ENCODE results near the gene RNF168. TPM values are rescaled to one million over a fixed set of nuclear protein-coding genes. Genes with fewer than 3 reads are reported as not detected.
"Not testable (repeated sequence)": the region's sequence is repeated elsewhere in the genome, so short reads cannot be mapped to it uniquely, and the experiment has no call there.

The RNF168 gene, protein sequence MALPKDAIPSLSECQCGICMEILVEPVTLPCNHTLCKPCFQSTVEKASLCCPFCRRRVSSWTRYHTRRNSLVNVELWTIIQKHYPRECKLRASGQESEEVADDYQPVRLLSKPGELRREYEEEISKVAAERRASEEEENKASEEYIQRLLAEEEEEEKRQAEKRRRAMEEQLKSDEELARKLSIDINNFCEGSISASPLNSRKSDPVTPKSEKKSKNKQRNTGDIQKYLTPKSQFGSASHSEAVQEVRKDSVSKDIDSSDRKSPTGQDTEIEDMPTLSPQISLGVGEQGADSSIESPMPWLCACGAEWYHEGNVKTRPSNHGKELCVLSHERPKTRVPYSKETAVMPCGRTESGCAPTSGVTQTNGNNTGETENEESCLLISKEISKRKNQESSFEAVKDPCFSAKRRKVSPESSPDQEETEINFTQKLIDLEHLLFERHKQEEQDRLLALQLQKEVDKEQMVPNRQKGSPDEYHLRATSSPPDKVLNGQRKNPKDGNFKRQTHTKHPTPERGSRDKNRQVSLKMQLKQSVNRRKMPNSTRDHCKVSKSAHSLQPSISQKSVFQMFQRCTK
- total RNA-seq = 10 to 100 TPM in 3 of 5 donors, 1 to 10 TPM in 2; 6.1 to 27.8 (median 13.4) TPM
- polyA plus RNA-seq = 1 to 10 TPM; 4.4 to 6.0 (median 5.2) TPM
- long read RNA-seq, donor 1, full-length matches to known transcripts = 1 of 1 reads
- long read RNA-seq, donor 1, partial matches to known transcripts = 0 of 1 reads
- long read RNA-seq, donor 1, other reads (novel, unspliced or antisense) = 0 of 1 reads
- long read RNA-seq, donor 2, full-length matches to known transcripts = 7 of 7 reads
- long read RNA-seq, donor 2, partial matches to known transcripts = 0 of 7 reads
- long read RNA-seq, donor 2, other reads (novel, unspliced or antisense) = 0 of 7 reads
- long read RNA-seq, donor 3, full-length matches to known transcripts = 2 of 2 reads
- long read RNA-seq, donor 3, partial matches to known transcripts = 0 of 2 reads
- long read RNA-seq, donor 3, other reads (novel, unspliced or antisense) = 0 of 2 reads
- long read RNA-seq, donor 4 = 0 reads
- long read RNA-seq, donor 5, full-length matches to known transcripts = 2 of 2 reads
- long read RNA-seq, donor 5, partial matches to known transcripts = 0 of 2 reads
- long read RNA-seq, donor 5, other reads (novel, unspliced or antisense) = 0 of 2 reads
- long read RNA-seq, donor 6 = 0 reads
- long read RNA-seq, donor 7, full-length matches to known transcripts = 1 of 1 reads
- long read RNA-seq, donor 7, partial matches to known transcripts = 0 of 1 reads
- long read RNA-seq, donor 7, other reads (novel, unspliced or antisense) = 0 of 1 reads
- long read RNA-seq, donor 8, full-length matches to known transcripts = 4 of 4 reads
- long read RNA-seq, donor 8, partial matches to known transcripts = 0 of 4 reads
- long read RNA-seq, donor 8, other reads (novel, unspliced or antisense) = 0 of 4 reads
- long read RNA-seq, donor 9, partial matches to known transcripts = 0 of 1 reads
- long read RNA-seq, donor 9, other reads (novel, unspliced or antisense) = 0 of 1 reads
- long read RNA-seq, donor 10, full-length matches to known transcripts = 2 of 2 reads
- long read RNA-seq, donor 10, partial matches to known transcripts = 0 of 2 reads
- long read RNA-seq, donor 10, other reads (novel, unspliced or antisense) = 0 of 2 reads

DNA sequence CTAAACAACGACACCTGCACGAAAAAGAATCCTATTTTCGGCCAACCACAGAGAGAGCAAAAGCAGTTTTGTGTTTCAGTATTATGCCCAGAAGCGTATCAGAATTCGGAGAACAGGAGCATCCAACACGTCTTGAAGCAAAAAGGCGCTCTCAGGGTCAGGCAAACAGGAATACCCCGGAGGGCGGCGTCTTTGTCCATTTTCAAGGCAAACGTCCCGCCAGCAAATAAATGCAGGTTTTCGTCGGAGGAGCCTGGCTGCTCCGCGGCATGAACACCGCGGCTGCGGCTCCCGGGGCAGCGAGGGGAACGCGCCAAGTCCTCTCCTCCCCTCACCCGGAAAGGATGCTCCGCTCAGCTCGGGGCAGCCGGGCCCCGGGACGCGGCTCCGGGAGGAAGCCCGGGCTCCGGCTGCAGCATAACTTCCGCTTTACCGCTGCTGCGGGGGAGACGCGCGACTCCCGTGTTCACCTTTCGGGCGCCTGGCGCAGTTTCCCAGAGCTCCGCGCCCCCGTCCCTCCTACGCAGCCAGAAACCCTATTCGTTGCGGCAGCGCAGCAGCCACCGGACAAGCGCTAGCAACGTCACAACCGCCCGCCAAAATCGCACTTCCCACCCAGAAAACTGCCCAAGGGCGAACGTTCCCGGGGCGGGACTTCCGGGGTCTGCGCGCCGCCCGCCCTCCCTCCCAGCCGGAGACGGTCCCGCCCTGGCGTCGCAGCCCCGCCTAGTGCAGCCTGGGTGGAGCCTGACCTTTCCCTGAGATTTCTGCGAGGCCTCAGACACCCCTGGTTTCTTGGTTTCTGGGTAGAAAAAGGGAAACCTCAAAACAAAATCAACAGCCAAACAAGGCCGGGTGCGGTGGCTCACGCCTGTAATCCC is at the start of gene RNF168:
RNF168 (minus strand) TSS at position 573 of the 881 bp plus-strand sequence. CDS start 595 bp downstream, outside the sequence.
- H3K4me3 ChIP-seq = peak within 1 kb of the TSS; percentile 62 to 89 (median 78)
- 0 to 1% (median 0%) methylated on average over 24 to 75 of the region's 75 CpGs for WGBS, 5 donors
- peak within 1 kb of the TSS; percentile 95 to 99 (median 96) for H3K27ac ChIP-seq
- H3K27me3 ChIP-seq = no peaks in the 10 kb centered on the region
- TF ChIP-seq EP300 (IDR thresholded peaks at IDR 0.05) = no peak
- peak in 2 of 4 donors; percentile 75 to 81 for TF ChIP-seq POLR2A (IDR thresholded peaks at IDR 0.05)
- TF ChIP-seq, protein P1, sequence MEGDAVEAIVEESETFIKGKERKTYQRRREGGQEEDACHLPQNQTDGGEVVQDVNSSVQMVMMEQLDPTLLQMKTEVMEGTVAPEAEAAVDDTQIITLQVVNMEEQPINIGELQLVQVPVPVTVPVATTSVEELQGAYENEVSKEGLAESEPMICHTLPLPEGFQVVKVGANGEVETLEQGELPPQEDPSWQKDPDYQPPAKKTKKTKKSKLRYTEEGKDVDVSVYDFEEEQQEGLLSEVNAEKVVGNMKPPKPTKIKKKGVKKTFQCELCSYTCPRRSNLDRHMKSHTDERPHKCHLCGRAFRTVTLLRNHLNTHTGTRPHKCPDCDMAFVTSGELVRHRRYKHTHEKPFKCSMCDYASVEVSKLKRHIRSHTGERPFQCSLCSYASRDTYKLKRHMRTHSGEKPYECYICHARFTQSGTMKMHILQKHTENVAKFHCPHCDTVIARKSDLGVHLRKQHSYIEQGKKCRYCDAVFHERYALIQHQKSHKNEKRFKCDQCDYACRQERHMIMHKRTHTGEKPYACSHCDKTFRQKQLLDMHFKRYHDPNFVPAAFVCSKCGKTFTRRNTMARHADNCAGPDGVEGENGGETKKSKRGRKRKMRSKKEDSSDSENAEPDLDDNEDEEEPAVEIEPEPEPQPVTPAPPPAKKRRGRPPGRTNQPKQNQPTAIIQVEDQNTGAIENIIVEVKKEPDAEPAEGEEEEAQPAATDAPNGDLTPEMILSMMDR (IDR thresholded peaks at IDR 0.05) = no peak
- peak; percentile 94 to 97 (median 96) for TF ChIP-seq POLR2AphosphoS5 (IDR thresholded peaks at IDR 0.05)
- peaks cover 0 to 4% (median 0%) of the 10 kb centered on the region in 4 donors for H3K9me3 ChIP-seq
- H3K4me1 ChIP-seq = peaks cover 9 to 39% (median 29%) of the 10 kb centered on the region in 4 donors
- DNase-seq = peak; percentile 93 to 99
- intact Hi-C loops (cut with DNase I; ENCODE audit: low total_unique reads) = no loop called here
- no peaks in the 10 kb centered on the region for H3K36me3 ChIP-seq

DNA sequence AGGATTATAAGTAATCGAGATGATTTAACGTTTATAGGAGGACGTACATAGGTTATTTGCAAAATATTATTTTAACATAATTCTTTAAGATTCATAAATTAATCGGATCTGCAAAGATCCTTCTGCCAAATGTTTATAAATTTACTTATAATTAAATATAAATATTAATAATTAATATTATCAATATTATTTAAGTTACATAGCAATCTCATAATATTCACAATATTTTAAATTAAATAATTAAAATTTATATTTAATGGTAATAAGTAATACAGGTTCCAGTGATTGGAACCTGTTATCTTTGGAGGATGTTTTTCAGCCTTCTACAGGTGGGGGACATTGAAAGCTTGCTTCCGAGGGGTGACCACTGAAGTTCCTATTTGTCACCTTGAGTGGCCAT is 48.7 kb upstream of the RNF168 start:
- peaks cover 0 to 6% (median 0%) of the 10 kb centered on the region in 4 donors for H3K4me1 ChIP-seq
- peaks cover 0 to 18% (median 10%) of the 10 kb centered on the region in 4 donors for H3K36me3 ChIP-seq
- H3K27ac ChIP-seq = no peak overlapping the region
- no peak overlapping the region for H3K4me3 ChIP-seq
- no peak for TF ChIP-seq POLR2AphosphoS5 (IDR thresholded peaks at IDR 0.05)
- no peak for TF ChIP-seq POLR2A (IDR thresholded peaks at IDR 0.05)
- TF ChIP-seq EP300 (IDR thresholded peaks at IDR 0.05) = no peak
- TF ChIP-seq, protein P1 (IDR thresholded peaks at IDR 0.05) = no peak
- 92 to 98% (median 96%) methylated on average over 5 of the region's 5 CpGs for WGBS, 5 donors
- no peak for DNase-seq
- intact Hi-C loops (cut with DNase I; ENCODE audit: low total_unique reads) = no loop called here
- peaks cover 0 to 17% (median 5%) of the 10 kb centered on the region in 4 donors for H3K9me3 ChIP-seq
- no peaks in the 10 kb centered on the region for H3K27me3 ChIP-seq

DNA sequence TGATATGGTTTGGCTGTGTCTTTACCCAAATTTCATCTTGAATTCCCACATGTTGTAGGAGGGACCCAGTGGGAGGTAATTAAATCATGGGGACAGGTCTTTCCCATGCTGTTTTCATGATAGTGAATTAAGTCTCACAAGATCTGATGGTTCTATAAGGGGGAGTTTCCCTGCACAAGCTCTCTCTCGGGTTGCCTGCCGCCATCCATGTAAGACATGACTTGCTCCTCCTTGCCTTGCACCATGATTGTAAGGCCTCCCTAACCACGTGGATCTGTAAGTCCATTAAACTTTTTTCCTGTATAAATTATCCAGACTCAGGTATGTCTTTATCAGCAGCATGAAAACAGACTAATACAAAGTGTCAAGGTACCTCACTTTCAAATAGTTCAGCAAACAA is 46.6 kb upstream of the RNF168 start:
- 79 to 88% (median 84%) methylated on average over 3 of the region's 3 CpGs for WGBS, 5 donors
- H3K27me3 ChIP-seq; H3K4me1 ChIP-seq; DNase-seq; H3K27ac ChIP-seq; intact Hi-C loops (cut with DNase I; ENCODE audit: low total_unique reads); H3K4me3 ChIP-seq: not testable (repeated sequence)
- Histone ChIP-seq H3K9me3 (peaks cover 0 to 17% (median 5%) of the 10 kb centered on the region in 4 donors), H3K36me3 (peaks cover 0 to 16% (median 7%) of the 10 kb centered on the region in 4 donors)

DNA sequence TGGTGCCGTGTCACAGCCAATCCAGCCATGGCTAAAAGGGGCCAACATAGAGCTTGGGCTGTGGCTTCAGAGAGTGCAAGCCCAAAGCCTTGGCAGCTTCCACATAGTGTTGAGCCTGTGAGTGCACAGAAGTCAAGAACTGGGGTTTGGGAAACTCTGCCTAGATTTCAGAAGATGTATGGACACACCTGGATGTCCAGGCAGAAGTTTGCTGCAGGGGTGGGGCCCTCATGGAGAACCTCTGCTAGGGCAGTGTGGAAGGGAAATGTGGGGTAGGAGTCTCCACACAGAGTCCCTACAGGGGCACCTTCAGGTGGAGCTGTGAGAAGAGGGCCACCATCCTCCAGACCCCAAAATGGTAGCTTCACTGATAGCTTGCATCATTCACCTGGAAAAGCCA is 45.7 kb upstream of the RNF168 start:
- H3K27me3 ChIP-seq; intact Hi-C loops (cut with DNase I; ENCODE audit: low total_unique reads); H3K4me3 ChIP-seq; H3K4me1 ChIP-seq; DNase-seq; H3K27ac ChIP-seq: not testable (repeated sequence)
- 96 to 100% (median 100%) methylated on average over 1 of the region's 1 CpG for WGBS, 5 donors
- H3K9me3 ChIP-seq = peaks cover 0 to 17% (median 5%) of the 10 kb centered on the region in 4 donors
- peaks cover 0 to 14% (median 6%) of the 10 kb centered on the region in 4 donors for H3K36me3 ChIP-seq

All from stomach (tissue), 19 donors.